SIG-M5 treated with dmso at 0.1 percent for 504 hours (cell line): ENCODE measurements around the gene DAO.

Source experiments
- DNase-seq: peaks from one replicate; lab custom pipeline; 2025; ENCODE audit not compliant: unreplicated experiment; lab: John Stamatoyannopoulos, UW

DAO gene

DNA sequence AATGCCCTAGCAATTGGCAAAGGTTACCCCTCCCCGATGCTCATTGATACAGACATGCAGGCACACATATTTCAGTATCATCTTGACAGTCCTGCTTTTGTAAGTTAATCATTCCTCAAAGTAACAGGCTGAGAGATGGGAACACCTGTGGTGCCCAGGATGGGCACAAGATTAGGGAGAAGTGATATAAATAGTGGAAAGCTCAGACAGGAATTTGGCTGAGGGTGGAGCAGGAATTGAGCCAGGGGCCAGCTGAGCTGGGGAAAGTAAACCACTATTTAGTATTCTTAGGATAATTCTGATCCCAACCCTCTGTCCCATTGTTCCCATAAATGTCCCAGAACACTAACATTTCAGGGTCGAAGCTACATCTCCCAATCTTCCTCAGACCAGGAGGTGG lies 38.3 kb downstream of the DAO start:
- DNase-seq, result no peak

- no peak for DNase-seq
Measured at GRCh38 chr12:108918960-108919642, 39.2 kb downstream of the DAO start.

- no peak for DNase-seq
Measured at GRCh38 chr12:108921946-108922345, 42.1 kb downstream of the DAO start.

GRCh38 chr12:108922918-108923317 lies 43.0 kb downstream of the DAO start:
- DNase-seq, result no peak

DNA sequence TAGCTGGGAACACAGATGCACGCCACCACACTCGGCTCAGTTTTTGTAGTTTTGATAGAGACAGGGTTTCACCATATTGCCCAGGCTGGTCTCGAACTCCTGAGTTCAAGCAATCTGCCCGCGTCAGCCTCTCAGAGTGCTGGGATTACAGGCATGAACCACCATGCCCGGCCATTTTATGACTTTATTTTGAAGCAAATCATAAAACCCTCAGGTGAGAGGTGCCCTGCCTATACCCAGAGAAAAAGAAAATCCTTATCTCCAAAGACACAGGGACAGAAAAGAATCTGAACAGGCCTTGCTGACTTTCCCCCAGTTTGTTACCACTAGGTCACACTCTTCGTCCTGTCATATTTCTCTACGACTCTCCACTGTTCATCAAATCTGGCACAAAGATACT lies 48.8 kb downstream of the DAO start:
- no peak for DNase-seq

DNA sequence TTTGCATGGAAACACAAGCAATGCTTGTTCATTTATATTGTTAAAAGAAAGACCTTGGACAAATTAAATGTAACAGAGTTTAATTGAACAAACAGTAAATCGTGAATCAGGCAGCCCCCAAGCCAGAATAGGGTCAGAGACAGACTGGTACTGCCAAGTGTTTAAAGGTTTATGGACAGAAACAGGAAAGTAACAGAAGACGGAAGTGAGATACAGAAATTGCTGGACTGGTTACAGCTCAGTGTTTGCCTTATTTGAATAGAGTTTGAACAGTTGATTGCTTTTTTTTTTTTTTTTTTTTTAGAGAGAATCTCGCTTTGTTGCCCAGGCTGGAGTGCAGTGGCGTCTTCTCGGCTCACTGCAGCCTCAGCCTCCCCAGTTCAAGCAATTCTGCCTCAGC lies 50.3 kb downstream of the DAO start:
- no peak for DNase-seq

DNA sequence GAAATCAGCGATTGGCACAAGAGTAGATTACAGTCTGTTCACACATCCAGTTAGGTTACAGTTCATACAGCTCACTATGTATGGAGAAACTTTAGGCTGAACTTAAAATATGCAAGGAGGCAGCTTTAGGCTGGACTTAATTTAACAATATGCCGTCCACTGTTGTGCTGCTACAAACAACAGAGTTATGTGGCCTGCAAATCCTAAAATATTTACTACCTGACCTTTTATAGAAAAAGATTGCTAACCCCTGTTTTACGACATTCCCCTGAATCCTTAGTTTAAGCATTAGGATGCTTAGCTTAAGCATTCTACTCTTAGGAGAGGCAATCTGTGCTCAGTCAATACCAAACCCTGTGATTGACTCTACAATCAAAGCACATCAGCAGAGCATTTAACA lies 50.9 kb downstream of the DAO start:
- no peak for DNase-seq

DNA sequence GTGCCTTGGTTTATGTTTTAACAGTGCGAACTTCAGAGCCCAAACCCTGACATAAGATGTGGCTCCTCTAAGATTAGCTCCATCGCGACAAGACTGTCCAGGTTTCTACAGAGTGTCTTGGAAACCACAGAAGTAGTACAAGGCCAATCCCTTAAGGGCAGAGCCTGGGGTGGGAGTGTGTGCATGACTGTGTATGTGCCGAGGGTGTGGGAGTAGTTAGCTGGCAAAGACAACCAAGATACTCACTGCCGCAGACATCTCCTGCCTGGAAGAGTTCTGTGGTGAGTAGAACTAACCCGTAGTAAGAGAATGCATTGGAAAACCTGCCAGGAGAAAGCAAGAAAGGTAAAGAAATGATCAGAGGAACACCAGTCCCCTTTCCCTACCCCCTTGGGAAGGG lies 54.1 kb downstream of the DAO start:
- no peak for DNase-seq

GRCh38 chr12:108935159-108935763 lies 55.4 kb downstream of the DAO start:
- DNase-seq, result no peak

DNA sequence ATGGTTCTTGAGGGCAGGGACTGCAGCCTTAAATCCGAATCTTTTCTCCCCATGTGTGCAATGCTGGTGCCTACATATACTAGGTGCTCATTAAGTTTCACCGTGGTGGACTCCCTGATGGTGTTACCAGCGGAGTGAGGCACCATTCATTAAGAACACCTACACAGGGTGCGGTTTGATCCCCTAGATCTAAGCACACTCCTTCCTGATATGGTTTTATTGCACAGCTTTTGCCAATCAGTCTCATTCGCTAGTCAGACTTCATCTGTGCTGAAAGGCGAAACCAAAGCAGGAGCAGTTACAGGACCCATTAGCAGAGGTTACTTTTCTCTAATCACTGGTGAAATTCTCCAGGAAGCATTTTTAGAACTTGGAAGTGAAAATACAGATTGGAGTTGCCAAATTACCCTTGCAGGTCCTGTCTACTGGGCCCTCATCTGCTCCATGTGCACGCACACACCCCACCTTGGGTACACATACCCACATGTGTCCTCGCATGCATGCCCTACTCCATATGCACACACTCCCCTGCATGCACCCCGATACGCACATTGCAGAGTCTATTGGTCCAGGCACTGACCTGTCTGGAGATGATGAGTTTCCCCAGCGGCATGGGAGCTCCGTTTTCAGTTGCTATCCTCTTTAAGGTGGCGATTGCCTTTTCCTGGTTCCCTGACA lies 58.5 kb downstream of the DAO start:
- DNase-seq, result no peak

DNA sequence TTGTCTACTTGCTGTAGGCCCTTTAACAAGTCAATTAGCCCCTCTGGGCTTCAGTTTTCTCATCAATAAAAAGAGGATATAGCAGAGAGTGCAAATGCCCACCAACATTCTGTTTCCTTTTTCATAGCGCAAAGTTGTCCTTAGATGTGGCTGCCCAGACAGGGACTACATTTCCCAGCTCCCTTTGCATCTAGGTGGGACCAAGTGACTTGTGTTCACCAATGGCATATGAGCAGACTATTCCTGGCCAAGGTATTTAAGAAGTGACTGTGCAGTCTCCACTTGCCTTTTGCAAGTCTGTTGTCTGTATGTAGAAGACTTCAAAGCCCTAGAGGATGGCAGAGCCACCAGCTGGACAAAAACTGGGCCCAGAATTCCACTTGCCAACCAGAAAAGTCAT lies 59.7 kb downstream of the DAO start:
- DNase-seq, result peak; percentile 56

DNA sequence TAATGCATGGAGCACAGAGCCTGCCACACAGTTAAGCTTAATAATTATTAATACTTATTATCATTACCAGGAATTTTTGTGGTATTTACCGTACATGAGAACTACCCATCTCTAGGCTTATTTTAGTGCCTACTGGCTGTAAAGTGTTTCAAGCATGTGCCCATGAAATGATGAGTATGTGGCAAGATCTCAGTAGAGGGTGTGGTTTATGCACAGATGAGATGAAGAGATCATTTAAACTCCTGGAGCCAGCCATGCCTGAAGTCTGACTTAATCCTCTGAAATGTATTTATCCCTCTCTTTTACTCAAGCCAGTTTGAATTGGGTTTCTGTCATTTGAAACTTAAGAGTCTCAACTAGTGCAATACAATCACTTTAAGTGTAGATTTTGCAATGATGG lies 60.2 kb downstream of the DAO start:
- no peak for DNase-seq

DNA sequence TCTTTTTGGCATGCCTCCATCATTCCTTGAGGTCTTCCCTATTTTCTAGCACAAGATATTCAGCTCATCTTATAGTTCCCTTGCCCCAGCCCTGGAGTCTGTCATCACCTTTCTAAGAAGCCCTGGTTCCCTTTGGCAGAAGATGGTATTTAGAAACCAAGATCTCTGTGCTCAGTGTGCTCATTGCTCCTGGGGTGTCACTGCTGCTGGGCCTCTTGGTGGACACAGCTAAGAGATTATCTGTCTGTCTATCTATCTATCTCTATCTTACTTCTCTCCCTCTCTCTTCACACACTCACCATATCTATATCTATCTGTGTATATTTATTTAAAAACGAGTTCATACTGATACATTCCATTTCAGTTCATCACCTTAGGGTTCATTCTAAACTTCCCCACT lies 67.2 kb downstream of the DAO start:
- DNase-seq, result no peak

DNA sequence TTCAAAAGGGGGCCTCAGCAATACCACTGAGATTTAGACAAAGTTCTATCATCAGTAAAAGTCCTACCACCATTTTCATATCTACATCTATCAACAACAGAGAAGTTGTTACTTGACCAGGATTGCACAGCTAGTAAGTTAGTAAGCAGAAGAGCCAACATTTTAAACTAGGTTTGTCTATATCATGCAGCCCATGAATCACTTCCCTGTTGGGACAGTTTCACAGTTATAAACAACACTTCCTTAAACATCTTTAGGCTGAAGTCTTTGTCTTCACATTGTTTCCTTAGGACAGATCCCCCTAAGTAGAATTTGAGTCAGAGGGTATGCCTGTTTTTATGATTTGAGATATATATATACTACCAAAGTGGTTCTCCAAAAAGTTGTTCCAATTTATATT lies 68.5 kb downstream of the DAO start:
- peak; percentile 56 for DNase-seq

GRCh38 chr12:108949976-108950375 lies 70.1 kb downstream of the DAO start:
- DNase-seq, result no peak
